SJSA1 (cell line): ENCODE measurements around the gene FAM216B. TPM values are rescaled to one million over a fixed set of nuclear protein-coding genes. Genes with fewer than 3 reads are reported as not detected.

Experiments
- DNase-seq, 2 experiments: peaks; one replicate each; pipeline ENCODE4 v3.0.0-alpha.2; 2015 to 2020; ENCODE audit warnings: low spot score in 2 of 2, low read depth in 1 of 2
- H3K27ac ChIP-seq: fragments of 250-450 bp; sonication (Bioruptor Pico); 2 replicates; pipeline ENCODE4 v1.5.1; 2020; ENCODE audit warnings: mild to moderate bottlenecking, moderate library complexity
- H3K27me3 ChIP-seq: fragments of 250-450 bp; sonication (Bioruptor Pico); replicated peaks from 2 replicates; pipeline ENCODE4 v1.5.1; 2020; ENCODE audit warnings: mild to moderate bottlenecking, moderate library complexity
- H3K36me3 ChIP-seq: fragments of 250-450 bp; sonication (Bioruptor Pico); 2 replicates; pipeline ENCODE4 v1.5.1; 2020; ENCODE audit warnings: mild to moderate bottlenecking
- H3K4me1 ChIP-seq: fragments of 250-450 bp; sonication (Bioruptor Pico); replicated peaks from 2 replicates; pipeline ENCODE4 v1.6.1; 2021; ENCODE audit warnings: mild to moderate bottlenecking
- H3K4me3 ChIP-seq: fragments of 250-450 bp; sonication (Bioruptor Pico); 2 replicates; pipeline ENCODE4 v1.5.1; 2020; ENCODE audit warnings: mild to moderate bottlenecking
- H3K9me3 ChIP-seq: fragments of 250-450 bp; sonication (Bioruptor Pico); replicated peaks from 2 replicates; pipeline ENCODE4 v1.5.1; 2020; ENCODE audit warnings: mild to moderate bottlenecking
- total RNA-seq: library from RNA; depleted of rRNA; stranded (reverse); fragments of >200 nt; shearing (Covaris generic); gene quantifications from 2 replicates; pipeline ENCODE4 v1.2.3, GENCODE V29; 2014; rRNA removed

The FAM216B gene
- total RNA-seq = 1.4 TPM in 1 of 2 replicates, not detected in the other

GRCh38 chr13:42781352-42781751 is at the start of gene FAM216B:
Gene FAM216B (plus strand): TSS chr13:42781584. CDS start chr13:42784068, 2,484 bp downstream.
- H3K36me3 ChIP-seq = no peaks in the 10 kb centered on the region
- DNase-seq = no peak
- H3K27me3 ChIP-seq = no peaks in the 10 kb centered on the region

GRCh38 chr13:42732073-42732472 is 49.3 kb upstream of the FAM216B start:
- Histone ChIP-seq H3K27me3 (no peaks in the 10 kb centered on the region), H3K36me3 (no peaks in the 10 kb centered on the region), H3K4me1 (peaks cover 10% of the 10 kb centered on the region; the same call in 1 of the 2 replicates), H3K4me3 (no peak overlapping the region), H3K27ac (no peak overlapping the region), H3K9me3 (no peaks in the 10 kb centered on the region)
- DNase-seq = no peak

More at GRCh38 chr13:42781352-42781751, at the start of gene FAM216B:
- no peak within 1 kb of the TSS for H3K27ac ChIP-seq
- H3K9me3 ChIP-seq = no peaks in the 10 kb centered on the region
- no peaks in the 10 kb centered on the region for H3K4me1 ChIP-seq
- no peak within 1 kb of the TSS for H3K4me3 ChIP-seq

GRCh38 chr13:42733046-42733445 is 48.3 kb upstream of the FAM216B start:
- H3K4me1 ChIP-seq = peaks cover 12% of the 10 kb centered on the region; the same call in 1 of the 2 replicates
- no peak for DNase-seq
- H3K36me3 ChIP-seq = no peaks in the 10 kb centered on the region
- H3K4me3 ChIP-seq = no peak overlapping the region
- H3K27ac ChIP-seq = no peak overlapping the region
- H3K9me3 ChIP-seq = no peaks in the 10 kb centered on the region
- no peaks in the 10 kb centered on the region for H3K27me3 ChIP-seq

- Histone ChIP-seq H3K4me3 (no peak overlapping the region), H3K27ac (no peak overlapping the region), H3K36me3 (no peaks in the 10 kb centered on the region), H3K4me1 (peaks cover 12% of the 10 kb centered on the region; the same call in 1 of the 2 replicates), H3K27me3 (no peaks in the 10 kb centered on the region), H3K9me3 (no peaks in the 10 kb centered on the region)
- DNase-seq = no peak
Observed at GRCh38 chr13:42735010-42735409, 46.4 kb upstream of the FAM216B start.

- Histone ChIP-seq H3K4me1 (peaks cover 26% of the 10 kb centered on the region), H3K27me3 (no peaks in the 10 kb centered on the region), H3K4me3 (no peak overlapping the region), H3K36me3 (no peaks in the 10 kb centered on the region), H3K9me3 (no peaks in the 10 kb centered on the region), H3K27ac (no peak overlapping the region)
- no peak for DNase-seq
Observed at GRCh38 chr13:42740753-42741152, 40.6 kb upstream of the FAM216B start.

- Histone ChIP-seq H3K27ac (no peak overlapping the region), H3K27me3 (no peaks in the 10 kb centered on the region), H3K4me3 (no peak overlapping the region), H3K9me3 (no peaks in the 10 kb centered on the region), H3K4me1 (peaks cover 36% of the 10 kb centered on the region), H3K36me3 (no peaks in the 10 kb centered on the region)
- DNase-seq = no peak
Observed at GRCh38 chr13:42741914-42742313, 39.5 kb upstream of the FAM216B start.

- peak in 1 of 2 experiments; percentile 48 for DNase-seq
- H3K27me3 ChIP-seq = no peaks in the 10 kb centered on the region
- no peaks in the 10 kb centered on the region for H3K9me3 ChIP-seq
- peak overlapping the region; percentile 18; the same call in 1 of the 2 replicates for H3K4me3 ChIP-seq
- H3K27ac ChIP-seq = peak overlapping the region; percentile 99
- H3K4me1 ChIP-seq = peaks cover 52% of the 10 kb centered on the region
- no peaks in the 10 kb centered on the region for H3K36me3 ChIP-seq
Observed at GRCh38 chr13:42745655-42746054, 35.7 kb upstream of the FAM216B start.

GRCh38 chr13:42746866-42747265 is 34.5 kb upstream of the FAM216B start:
- Histone ChIP-seq H3K9me3 (no peaks in the 10 kb centered on the region), H3K4me1 (peaks cover 52% of the 10 kb centered on the region), H3K4me3 (no peak overlapping the region), H3K27ac (peak overlapping the region; percentile 99), H3K27me3 (no peaks in the 10 kb centered on the region), H3K36me3 (no peaks in the 10 kb centered on the region)
- no peak for DNase-seq

GRCh38 chr13:42747399-42747873 is 33.9 kb upstream of the FAM216B start:
- Histone ChIP-seq H3K4me1 (peaks cover 55% of the 10 kb centered on the region), H3K27me3 (no peaks in the 10 kb centered on the region), H3K4me3 (no peak overlapping the region), H3K36me3 (no peaks in the 10 kb centered on the region), H3K9me3 (no peaks in the 10 kb centered on the region), H3K27ac (peak overlapping the region; percentile 99)
- DNase-seq = peak; percentile 97

- H3K27ac ChIP-seq = no peak overlapping the region
- DNase-seq = no peak
- peaks cover 66% of the 10 kb centered on the region for H3K4me1 ChIP-seq
- no peaks in the 10 kb centered on the region; the same call in 1 of the 2 replicates for H3K9me3 ChIP-seq
- H3K36me3 ChIP-seq = no peaks in the 10 kb centered on the region
- no peaks in the 10 kb centered on the region for H3K27me3 ChIP-seq
- no peak overlapping the region for H3K4me3 ChIP-seq
Observed at GRCh38 chr13:42750794-42751193, 30.6 kb upstream of the FAM216B start.

- Histone ChIP-seq H3K27ac (no peak overlapping the region), H3K27me3 (no peaks in the 10 kb centered on the region), H3K4me3 (no peak overlapping the region), H3K9me3 (no peaks in the 10 kb centered on the region; the same call in 1 of the 2 replicates), H3K36me3 (no peaks in the 10 kb centered on the region), H3K4me1 (peaks cover 57% of the 10 kb centered on the region)
- no peak for DNase-seq
Observed at GRCh38 chr13:42751693-42752092, 29.7 kb upstream of the FAM216B start.

GRCh38 chr13:42752731-42753130 is 28.7 kb upstream of the FAM216B start:
- no peaks in the 10 kb centered on the region for H3K36me3 ChIP-seq
- H3K27ac ChIP-seq = peak overlapping the region; percentile 94
- H3K4me3 ChIP-seq = no peak overlapping the region
- H3K27me3 ChIP-seq = no peaks in the 10 kb centered on the region
- DNase-seq = peak in 1 of 2 experiments; percentile 48
- no peaks in the 10 kb centered on the region; the same call in 1 of the 2 replicates for H3K9me3 ChIP-seq
- H3K4me1 ChIP-seq = peaks cover 50% of the 10 kb centered on the region

GRCh38 chr13:42753697-42754096 is 27.7 kb upstream of the FAM216B start:
- peaks cover 41% of the 10 kb centered on the region for H3K4me1 ChIP-seq
- H3K4me3 ChIP-seq = no peak overlapping the region
- H3K27me3 ChIP-seq = no peaks in the 10 kb centered on the region
- peak; percentile 90 to 92 for DNase-seq
- H3K27ac ChIP-seq = peak overlapping the region; percentile 94
- H3K36me3 ChIP-seq = no peaks in the 10 kb centered on the region
- no peaks in the 10 kb centered on the region; the same call in 1 of the 2 replicates for H3K9me3 ChIP-seq

GRCh38 chr13:42754801-42755510 is 26.4 kb upstream of the FAM216B start:
- H3K4me3 ChIP-seq = no peak overlapping the region
- no peaks in the 10 kb centered on the region for H3K27me3 ChIP-seq
- no peaks in the 10 kb centered on the region; the same call in 1 of the 2 replicates for H3K9me3 ChIP-seq
- H3K27ac ChIP-seq = peak overlapping the region; percentile 94
- no peaks in the 10 kb centered on the region for H3K36me3 ChIP-seq
- peaks cover 40% of the 10 kb centered on the region for H3K4me1 ChIP-seq
- DNase-seq = no peak
